Fibroblast of the aortic adventitia (primary cell): Measurements from ENCODE around the gene UNC13A. TPM values are rescaled to one million over a fixed set of nuclear protein-coding genes. Genes with fewer than 3 reads are reported as not detected.

Experiments used
- DNase-seq: peaks from one replicate; pipeline ENCODE4 v3.0.0-alpha.2; 2010; ENCODE audit warnings: low read depth
- H3K4me3 ChIP-seq: 2 replicates; pipeline ENCODE4 v1.5.1; 2011; ENCODE audit warnings: low read depth, mild to moderate bottlenecking, control low read depth, low read length, moderate library complexity
- total RNA-seq: library from RNA; depleted of rRNA; stranded (reverse); fragments of >200 nt; gene quantifications from 2 replicates; pipeline ENCODE4 v1.2.3, GENCODE V29; 2012; ENCODE audit warnings: low replicate concordance
- TF ChIP-seq, protein P1 (sequence below): IDR thresholded peaks from 2 replicates; pipeline ENCODE4 v1.5.1; 2011; ENCODE audit warnings: mild to moderate bottlenecking, low read length, control low read depth, inconsistent platforms; ENCODE audit not compliant: insufficient read depth

Gene UNC13A
- total RNA-seq, 1 donor, result 0.27 TPM

DNA sequence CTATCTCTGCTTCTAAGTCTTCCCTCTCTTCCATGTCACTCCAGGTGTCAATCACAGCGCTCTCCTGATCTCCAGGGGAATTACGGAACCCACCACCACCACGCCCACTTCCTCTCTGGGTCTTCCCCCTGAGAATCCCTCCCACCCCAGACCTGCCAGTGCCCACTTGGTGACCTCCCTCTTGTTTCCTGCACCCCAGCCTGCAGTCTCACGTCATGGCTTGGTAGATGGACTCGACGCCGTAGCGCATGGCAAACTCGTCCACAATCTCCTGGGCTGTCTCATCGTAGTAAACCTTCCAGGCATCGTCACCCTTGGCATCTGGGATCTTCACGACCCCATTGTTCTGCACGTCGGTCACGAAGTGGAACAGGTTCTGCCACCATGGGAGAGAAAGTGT, 47.0 kb downstream of the UNC13A start:
- DNase-seq, result no peak
- TF ChIP-seq, protein P1, sequence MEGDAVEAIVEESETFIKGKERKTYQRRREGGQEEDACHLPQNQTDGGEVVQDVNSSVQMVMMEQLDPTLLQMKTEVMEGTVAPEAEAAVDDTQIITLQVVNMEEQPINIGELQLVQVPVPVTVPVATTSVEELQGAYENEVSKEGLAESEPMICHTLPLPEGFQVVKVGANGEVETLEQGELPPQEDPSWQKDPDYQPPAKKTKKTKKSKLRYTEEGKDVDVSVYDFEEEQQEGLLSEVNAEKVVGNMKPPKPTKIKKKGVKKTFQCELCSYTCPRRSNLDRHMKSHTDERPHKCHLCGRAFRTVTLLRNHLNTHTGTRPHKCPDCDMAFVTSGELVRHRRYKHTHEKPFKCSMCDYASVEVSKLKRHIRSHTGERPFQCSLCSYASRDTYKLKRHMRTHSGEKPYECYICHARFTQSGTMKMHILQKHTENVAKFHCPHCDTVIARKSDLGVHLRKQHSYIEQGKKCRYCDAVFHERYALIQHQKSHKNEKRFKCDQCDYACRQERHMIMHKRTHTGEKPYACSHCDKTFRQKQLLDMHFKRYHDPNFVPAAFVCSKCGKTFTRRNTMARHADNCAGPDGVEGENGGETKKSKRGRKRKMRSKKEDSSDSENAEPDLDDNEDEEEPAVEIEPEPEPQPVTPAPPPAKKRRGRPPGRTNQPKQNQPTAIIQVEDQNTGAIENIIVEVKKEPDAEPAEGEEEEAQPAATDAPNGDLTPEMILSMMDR, result no peak
- H3K4me3 ChIP-seq, result no peak overlapping the region

DNA sequence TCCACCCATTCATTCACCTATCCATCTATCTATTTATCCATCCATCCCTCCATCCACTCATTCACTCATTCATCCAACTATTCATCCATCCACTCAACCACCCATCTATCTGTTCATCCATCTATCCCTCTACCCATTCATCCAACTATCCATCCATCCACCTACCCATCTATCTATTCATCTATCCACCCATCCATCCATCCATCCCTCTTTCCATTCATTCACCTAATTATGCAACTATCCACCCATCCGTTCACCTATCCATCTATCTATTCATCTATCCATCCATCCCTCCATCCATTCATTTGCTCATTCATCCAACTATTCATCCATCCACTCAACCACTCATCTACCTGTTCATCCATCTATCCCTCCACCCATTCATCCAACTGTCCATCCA, 54.5 kb downstream of the UNC13A start:
- no peak overlapping the region for H3K4me3 ChIP-seq
- TF ChIP-seq, protein P1, result no peak
- no peak for DNase-seq

DNA sequence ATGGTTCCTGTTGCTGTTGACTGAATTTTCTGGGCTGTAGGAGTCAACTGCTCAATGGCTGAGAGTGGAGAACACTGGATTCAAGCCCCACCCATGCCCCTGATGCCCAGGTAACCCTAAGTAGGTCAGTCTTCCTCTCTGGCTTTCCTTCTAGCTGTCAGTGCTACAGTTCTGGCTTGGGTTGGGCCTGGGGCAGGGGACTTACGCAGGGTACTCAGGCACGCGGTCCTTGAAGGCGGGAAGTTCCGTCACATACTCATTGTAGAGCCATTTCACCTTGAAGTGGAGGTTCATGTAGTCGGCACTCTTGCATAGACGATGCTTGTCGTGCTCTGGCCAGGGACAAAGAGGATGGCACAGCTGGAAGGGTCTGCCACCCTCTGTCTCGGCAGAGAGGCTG, 55.6 kb downstream of the UNC13A start:
- TF ChIP-seq, protein P1, result no peak
- H3K4me3 ChIP-seq, result no peak overlapping the region
- DNase-seq, result no peak

DNA sequence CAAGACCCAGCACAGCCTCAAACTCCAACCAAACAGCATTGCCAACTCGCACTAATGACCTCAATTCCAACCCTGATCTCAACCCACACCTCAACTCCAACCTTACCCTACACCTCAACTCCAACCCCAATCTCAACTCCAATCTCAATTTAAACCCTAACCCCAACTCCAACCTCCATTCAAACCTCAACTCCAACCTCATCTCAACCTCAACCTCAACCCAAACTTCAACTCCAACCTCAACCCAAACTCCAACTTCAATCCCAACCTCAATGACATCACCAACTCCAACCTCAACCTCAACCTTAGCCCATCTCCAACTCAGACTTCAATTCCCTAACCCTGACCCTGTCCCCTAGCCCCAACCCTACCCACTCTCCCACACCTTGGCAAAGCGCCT, 58.4 kb downstream of the UNC13A start:
- H3K4me3 ChIP-seq, result no peak overlapping the region
- TF ChIP-seq, protein P1, result no peak

DNA sequence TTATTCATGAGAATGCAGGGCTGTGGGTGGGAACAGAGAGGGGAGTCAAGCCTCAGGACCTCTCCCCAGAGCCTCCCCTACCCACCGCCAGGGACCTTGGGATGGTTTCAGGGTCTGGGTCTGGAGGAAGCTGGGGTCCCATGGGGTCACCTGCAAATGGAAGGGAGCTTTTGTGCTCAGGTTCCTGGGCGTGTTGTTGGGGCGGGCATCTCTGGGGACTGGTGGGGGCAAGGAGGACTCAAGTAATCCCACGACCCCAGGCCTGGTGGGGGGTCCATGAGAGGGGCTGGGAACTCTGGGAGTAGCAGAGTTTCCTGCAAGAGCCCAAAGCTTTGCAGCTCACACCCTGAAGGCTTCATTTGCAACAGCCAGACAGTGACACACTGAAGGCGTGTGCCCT, 60.2 kb downstream of the UNC13A start:
- DNase-seq, result no peak

More for the DNA sequence above, 58.4 kb downstream of the UNC13A start:
- no peak for DNase-seq

DNA sequence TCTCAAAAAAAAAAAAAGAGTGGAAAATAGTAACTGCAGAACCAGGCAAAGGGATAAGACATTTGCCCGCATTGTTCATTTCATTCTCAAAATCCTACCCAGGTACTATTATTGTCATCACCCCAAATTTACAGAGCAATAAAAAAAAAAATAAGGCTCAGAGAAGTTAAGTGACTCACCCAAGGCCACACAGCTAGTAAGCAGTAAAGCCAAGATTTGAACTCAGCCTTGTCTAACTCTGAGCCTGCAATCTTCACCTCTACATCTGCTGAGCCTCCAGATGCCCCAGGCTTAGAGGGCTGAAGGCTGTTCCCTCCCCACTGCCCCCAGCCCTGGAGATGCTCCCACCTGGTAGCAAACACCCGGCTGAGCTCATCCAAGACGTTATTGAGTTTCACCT, 61.0 kb downstream of the UNC13A start:
- no peak overlapping the region for H3K4me3 ChIP-seq
- TF ChIP-seq, protein P1, result no peak
- no peak for DNase-seq

More for the DNA sequence above, 60.2 kb downstream of the UNC13A start:
- TF ChIP-seq, protein P1, result no peak
- no peak overlapping the region for H3K4me3 ChIP-seq

DNA sequence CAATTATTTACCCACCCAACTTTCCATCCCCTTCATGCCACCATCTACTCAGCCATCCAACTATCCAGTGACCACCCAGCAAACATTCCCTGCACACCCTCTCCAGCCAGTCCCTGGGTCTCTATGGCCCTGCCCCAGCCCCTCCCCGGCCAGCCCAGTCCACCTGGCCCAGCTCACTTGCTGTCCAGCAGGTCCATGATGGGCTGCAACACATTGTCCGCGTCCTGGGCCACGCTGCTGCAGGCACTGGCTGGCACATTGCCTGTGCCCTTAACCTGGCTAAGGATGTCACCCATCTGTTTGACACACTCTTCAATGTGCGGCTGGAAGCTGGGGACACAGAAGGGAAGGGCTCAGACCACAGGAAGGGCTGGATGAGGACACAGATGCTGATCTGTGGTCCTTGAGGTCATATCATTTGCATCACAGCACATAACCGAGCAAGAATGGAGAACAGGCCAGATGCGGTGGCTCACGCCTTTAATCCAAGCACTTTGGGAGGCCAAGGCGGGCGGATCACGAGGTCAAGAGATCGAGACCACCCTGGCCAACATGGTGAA, 61.6 kb downstream of the UNC13A start:
- no peak overlapping the region for H3K4me3 ChIP-seq
- no peak for DNase-seq
- TF ChIP-seq, protein P1, result no peak
